ENCODE results near the gene KRTAP2-2.
"Not testable (repeated sequence)": the region's sequence is repeated elsewhere in the genome, so short reads cannot be mapped to it uniquely, and the experiment has no call there.

DNA sequence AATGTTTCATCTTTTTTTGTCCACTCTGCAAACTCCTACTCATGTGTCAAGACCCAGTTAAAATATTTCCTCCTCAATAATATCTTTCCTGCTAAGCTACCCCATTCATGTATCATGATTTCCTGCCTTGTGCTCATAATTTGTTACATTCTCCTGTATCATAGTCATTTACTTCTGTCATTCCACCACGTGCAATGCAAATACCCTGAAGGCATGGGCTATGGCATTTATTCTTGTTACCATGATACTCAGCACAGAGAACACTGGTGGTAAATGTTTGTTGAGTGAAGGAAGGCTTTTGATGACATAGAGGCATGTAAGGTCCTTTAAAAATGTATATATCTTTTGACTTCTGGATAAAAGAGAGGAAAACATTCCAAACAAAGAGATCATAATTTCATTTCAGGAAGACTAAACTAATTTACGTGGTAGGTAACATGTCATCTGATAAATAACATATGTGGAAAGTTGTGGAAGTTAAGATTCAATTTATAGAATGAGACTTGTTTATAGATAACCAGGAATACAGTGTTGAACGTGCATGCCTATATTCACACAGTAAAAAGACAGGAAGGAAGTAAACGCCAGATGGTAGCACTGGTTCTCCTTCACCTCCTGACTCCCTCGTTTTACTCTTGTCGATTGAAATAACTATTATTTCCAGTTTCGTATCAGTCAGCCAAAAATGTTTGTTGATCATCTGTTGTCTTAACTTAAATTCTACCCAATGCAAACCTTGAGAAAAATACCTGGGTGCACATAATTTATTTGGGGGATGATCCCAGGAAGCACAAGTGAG lies 44.9 kb upstream of the KRTAP2-2 start:
- not testable (repeated sequence) for TF ChIP-seq CTCF (conservative IDR thresholded peaks at IDR 0.05; ENCODE audit: low read length); EZH2phosphoT487 (IDR thresholded peaks at IDR 0.05; ENCODE audit: borderline replicate concordance)

All from Loucy (cell line).